ENCODE data around the gene YEATS4.
"Not testable (repeated sequence)": the region's sequence is repeated elsewhere in the genome, so short reads cannot be mapped to it uniquely, and the experiment has no call there.

YEATS4 gene

DNA sequence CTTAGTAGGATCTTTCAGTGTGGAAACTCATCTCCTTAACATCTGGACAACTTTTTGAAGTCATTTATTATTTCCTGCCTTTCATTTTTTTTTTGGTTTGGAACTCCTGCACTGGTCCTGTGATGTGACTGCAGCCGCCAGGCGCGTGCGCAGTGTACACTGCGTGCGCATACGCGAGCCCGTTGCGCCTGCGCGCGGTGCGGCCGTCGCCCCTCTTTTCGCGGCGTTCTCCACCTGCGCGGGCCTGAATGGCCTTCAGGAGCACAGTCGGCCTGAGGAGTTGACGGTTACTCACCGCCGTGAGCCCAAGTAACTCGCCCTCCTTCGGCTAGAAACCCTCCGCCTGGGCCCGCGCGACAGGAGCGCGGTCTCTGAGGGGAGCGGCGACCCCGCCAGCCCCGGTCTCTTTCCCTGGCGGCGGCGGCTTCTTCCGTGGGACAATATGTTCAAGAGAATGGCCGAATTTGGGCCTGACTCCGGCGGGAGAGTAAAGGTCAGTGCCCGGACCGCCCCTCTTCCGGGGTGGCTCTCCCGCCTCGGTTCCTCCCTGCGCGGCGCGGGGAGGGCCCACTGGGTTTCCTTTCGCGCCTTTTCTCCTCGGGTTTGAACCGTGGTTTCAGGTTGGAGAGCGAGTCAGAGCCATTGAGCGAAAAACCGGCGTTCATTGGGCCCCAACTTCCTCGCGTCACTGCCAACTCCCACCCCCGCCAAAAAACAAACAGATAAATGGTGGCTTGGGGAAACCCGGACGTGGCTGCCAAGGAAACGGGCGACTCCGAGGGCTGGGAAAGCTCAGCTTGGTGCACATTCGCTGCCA lies at the start of gene YEATS4:
TSS of gene YEATS4 (plus strand) at position 213 of the 817 bp plus-strand sequence. CDS start at position 443, 230 bp downstream.
- DNase-seq = peak; percentile 91

DNA sequence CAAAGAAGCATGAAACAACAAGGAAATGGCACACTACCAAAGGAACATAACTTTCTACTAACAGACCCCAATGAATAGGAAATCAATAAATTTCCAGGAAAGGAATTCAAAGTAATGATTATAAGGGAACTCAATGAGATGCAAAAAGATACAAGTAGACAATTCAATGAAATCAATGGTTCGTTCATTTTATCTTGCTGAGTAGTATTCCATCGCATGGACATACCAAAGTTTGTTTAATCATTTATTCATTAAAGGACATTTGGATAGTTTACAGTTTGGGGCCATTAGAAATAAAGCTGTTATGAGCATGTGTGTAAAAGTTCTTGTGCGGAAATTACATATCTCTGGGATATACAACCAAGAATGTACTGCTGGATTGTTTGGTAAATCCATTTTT lies 46.3 kb upstream of the YEATS4 start:
- DNase-seq = no peak

DNA sequence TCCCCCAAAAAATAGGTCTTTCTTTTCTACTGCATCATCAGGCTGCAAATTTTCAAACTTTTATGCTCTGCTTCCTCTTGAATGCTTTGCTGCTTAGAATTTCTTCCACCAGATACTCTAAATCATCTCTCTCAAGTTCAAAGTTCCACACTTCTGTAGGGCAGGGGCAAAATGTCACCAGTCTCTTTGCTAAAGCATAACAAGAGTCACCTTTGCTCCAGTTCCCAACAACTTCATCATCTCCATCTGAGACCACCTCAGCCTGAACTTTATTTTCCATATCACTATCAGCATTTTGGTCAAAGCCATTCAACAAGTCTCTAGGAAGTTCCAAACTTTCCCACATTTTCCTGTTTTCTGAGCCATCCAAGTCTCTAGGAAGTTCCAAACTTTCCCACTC lies 42.8 kb upstream of the YEATS4 start:
- not testable (repeated sequence) for DNase-seq

DNA sequence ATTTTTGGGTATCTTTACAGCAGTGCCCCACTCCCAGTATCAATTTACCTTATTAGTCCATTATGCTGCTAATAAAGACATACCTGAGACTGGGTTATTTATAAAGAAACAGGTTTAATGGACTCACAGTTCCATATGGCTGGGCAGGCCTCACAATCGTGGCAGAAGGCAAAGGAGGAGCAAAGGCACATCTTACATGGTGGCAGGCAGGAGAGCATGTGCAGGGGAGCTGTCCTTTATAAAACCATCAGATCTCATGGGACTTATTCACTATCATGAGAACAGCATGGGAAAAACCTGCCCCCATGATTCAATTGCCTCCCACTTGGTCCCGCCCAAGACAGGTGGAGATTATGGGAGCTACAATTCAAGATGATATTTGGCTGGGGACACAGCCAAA lies 42.3 kb upstream of the YEATS4 start:
- DNase-seq = not testable (repeated sequence)

DNA sequence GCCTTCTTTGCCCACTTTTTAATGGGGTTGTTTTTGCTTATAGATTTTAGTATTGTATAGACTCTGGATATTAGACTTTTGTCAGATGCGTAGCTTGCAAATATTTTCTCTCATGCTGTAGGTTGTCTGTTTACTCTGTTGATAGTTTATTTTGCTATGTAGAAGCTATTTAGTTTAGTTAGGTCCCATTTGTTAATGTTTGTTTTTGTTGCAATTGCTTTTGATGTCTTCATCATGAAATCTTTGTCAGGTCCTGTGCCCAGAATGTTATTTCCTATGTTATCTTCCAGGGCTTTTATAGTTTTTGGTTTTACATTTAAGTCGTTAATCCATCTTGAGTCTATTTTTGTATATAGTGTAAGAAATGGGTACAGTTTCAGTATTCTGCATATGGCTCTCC lies 41.3 kb upstream of the YEATS4 start:
- DNase-seq = no peak

DNA sequence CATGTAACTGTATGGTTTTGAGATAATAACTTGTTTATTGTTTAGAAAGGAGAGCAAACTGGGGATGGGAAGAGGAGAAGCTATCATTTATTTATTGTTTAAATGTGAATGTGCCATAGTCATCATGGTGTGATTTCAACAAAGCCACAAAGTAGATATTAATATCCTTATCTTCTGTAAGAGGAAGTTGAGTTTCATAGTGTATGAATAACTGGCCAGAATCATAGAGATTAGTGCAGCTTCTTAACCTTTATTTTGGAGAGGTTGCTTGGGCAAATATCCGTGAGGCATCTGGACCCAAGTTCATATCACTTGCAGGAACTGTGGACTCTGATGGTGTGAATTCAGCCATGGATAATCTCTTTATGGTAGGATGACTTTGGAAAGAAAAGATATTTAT lies 38.2 kb upstream of the YEATS4 start:
- no peak for DNase-seq

DNA sequence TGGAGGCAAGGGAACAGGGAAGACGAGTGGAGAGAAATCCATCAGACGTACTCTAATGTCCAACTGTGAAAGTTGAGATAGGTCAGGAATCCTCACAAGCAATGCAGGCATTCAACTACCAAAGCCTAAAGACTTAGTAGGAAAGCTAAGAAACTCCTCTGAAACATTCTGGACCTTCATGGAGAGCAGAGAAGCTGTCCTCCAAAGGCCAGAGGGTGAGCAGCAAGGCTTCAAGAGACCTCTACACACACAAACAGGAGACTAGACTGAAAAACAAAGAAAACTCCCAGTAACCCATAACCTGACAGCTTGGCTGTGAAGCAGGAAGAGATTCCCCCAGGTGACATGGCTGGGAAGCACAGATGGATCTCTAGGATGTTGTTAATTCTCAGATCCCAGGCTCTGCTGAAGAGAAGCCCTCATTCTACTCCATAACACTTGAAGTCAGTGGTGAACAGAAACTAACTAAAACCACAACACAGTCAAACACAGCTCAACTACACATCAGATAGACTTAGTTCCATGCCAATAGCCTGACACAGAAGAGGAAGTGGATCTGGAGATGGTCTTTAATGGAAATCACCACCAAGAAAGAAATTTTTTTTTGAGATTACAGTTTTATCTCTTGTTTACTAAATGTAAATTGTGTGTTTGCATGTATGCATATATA lies 34.6 kb upstream of the YEATS4 start:
- no peak for DNase-seq

DNA sequence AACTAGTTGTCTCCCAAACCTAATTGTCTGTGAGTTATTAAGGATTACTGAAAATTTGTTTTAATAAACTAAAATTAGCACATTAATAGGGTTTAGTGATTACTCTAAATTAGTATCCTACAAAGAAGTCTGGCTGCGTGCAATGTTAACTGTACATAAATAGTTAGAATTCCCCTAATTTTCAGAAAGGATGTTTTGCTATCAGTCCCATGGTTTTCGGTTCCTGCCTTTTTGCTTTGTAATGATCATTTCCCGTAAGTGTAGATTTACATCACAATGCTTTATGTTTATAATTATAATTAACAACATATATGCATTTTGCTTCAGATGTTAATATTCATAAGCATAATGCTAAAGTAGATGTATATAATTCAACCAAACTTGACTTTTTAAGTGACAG lies 31.1 kb upstream of the YEATS4 start:
- no peak for DNase-seq

DNA sequence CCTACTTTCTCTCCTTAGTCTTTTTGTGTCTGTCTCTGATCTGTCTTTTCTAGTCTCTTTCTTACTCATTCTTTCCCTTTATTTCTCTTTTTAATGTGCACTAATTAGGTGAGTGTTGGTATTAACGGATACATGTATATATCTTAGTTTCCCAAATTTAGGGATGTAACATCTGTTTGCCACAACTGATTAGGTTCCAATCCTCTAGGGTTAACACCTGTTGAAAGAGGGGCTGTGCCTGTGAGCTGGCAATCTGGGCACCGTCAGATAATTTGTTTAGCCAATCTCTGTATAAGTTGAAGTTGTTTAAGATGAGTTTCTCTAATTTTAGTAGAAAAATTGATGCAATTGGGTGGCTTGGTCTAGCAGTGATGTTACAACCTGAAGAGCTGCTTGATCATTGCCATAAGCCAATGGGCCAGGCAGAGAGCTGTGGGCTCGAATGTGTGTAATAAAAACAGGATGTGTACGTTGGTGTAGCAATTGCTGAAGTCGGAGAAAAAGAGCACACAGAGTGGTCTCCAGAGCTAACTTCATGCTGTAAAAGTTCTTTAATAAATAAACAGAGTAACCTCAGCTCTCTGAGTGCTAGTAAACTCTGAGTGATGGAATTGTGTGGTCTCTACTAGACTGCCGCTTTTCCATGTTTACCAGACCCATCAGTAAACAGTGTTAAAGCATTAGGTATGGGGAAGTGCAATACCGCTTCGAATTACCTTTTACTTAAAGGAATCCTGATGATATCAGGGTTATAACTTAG lies 29.7 kb upstream of the YEATS4 start:
- no peak for DNase-seq

DNA sequence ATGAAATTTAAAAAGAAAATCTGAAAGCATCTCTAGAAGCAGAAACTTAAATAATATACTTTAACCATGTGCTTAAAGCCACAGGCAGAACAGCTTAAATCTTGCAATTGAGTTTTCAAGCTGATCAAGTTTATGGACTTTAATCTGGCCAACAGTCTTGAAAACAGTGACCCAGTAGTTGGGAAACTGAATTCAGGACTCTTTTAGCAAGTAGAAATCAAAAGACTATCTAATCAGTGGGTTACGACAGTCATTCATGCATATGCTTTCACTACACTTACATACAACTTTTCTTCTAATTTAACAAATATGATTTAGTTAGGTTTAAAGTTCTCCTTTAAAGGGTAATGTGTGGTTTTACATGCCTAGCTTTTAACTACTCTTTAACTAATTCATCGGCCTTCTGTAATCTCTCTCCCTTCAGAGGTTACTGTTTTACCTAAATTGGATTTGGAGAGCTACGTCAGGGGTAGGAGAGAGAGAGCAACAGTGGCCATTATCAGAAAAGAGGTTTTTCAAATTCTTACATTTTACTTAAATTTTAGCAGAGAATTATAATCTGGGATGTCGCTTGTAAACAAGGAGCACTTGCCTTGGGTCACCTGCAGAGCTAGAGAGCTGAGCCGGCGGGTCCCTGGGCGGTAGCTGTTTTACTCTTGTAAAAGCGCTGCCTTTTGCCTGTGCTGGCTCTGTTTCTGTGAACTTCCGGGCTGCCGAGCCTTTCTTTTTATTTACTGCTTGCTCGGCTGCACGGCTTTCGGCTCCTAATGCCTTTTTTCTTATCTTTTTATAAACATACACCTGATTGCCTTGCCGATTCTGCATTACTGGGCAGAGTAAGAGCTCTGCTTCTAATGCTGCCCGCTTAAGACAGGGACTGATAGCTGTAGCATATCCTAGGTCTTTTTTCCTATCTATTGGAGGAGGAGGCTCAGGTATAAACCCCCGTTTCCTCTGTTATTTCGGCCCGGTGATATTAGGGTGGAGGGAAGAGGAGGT lies 28.8 kb upstream of the YEATS4 start:
- peak; percentile 78 for DNase-seq

DNA sequence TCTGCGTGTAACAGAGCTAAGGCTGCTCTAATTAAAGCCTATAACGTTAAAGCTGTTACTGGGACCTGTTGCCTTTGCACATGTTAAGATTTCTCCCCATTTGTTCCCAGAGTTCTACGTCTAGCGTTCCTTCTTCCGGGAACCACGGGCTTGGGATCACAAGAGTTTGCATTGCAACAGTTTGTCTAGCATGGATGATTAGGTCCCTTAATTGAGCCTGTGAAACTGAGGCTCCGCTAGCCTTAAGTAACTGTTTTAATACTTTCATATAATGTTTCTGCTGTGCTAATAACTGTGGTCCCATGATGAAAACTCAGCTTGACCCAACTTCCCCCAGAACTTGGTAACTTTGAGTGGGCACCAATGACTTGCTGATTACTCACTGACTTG lies 28.0 kb upstream of the YEATS4 start:
- no peak for DNase-seq

DNA sequence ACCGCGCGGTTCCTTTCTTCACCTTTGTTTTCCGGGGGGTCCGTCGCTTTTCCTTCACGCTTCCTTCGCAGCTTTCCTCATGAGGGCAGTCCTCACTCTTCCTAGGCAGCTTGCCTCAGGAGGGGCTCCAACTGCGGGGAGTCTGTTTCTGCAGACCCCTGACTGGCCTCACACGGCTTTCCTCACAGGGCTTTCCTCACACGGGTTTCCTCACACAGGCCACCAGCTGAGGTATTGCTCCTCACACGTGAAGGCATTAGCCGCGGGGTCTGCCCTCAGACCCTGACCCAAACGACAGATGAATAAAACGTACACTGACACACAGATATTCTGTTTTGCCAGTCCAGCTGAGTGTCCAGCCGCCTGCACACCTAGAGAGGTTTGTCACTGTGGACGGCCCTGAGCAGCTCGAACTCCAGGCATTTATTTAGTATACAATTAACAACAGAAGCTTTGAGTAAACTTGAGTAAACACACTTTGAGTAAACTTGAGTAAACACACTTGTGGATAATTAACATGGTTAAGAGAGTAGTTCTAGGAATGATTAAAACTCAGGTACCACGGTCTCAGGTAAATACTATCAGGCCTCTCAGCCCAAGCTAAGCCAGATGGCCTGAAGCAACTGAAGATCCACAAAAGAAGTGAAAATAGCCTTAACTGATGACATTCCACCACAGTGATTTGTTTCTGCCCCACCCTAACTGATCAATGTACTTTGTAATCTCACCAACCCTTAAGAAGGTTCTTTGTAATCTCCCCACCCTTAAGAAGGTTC lies 27.4 kb upstream of the YEATS4 start:
- no peak for DNase-seq

DNA sequence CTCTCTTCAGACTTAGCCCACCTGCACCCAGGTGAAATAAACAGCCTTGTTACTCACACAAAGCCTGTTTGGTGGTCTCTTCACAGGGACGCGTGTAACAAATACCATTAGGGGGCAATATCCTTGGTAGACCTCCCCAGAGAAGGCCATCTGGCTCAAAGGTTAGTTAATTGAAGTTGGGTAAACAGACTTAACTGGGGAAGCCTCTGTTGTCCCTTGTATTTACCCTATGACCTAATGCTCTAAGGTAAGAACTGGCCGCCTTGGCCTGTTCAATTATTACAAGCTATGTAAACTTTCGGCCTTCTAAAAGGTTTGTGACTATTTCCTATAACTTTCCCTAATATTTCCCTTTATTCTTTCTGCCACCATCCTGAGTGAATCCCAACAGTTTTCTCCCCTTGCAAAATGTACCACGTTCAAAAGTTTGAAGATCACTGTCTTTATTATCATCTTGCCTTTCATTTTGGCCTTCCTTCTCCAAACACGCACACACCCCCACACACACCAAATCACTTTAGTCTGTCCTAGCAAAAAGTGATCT lies 26.7 kb upstream of the YEATS4 start:
- DNase-seq = no peak

DNA sequence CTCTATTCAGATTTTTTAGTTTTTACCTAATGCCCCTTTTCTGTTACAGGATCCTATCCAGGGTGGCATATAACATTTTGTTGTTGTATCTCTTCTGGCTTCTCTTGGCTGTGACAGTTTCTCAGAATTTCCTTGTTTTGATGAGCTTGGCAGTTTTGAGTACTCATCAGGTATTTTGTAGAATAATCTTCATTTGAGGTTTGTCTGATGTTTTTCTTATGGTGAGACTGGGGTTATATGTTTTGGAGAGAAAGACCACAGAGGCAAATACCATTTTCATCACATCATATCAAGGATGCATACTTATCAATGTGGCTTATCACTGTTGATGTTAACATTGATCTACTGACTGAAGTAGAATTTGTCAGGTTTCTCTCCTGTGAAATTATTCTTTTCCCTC lies 25.4 kb upstream of the YEATS4 start:
- DNase-seq = no peak

DNA sequence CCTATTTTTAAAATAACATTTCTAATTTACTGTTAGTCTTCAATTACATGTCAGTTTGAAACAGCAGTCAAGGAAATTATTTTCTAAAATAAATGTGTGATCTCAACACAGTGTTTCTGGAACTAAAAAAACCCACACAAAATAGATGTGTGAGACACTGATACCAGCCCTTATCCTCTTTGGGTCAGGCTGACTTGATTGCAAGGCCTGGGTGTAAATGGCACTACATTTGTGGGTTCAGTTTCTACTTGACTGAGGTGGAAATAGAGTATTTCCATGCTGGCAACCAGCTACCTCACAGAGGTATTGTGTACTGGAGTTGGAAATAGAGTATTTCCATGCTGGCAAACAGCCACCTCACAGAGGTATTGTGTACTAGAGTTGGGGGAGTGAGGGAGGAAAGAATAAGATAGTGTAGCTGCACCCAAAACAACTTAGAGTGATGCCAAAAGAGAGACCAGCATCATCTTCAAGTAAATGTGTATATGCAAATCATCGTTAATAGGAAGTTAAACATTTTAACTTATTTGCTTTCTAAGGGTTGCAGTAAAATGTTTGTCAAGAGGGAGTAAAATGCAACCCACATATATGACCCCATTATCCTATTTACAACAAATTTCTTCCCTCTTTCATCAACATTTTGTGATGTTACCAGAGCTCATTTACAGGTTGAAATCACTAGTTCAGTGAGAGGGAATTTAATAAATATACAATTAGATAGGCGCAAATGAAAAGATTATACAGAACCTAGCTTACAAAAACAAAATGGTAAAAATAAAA lies 22.0 kb upstream of the YEATS4 start:
- no peak for DNase-seq

DNA sequence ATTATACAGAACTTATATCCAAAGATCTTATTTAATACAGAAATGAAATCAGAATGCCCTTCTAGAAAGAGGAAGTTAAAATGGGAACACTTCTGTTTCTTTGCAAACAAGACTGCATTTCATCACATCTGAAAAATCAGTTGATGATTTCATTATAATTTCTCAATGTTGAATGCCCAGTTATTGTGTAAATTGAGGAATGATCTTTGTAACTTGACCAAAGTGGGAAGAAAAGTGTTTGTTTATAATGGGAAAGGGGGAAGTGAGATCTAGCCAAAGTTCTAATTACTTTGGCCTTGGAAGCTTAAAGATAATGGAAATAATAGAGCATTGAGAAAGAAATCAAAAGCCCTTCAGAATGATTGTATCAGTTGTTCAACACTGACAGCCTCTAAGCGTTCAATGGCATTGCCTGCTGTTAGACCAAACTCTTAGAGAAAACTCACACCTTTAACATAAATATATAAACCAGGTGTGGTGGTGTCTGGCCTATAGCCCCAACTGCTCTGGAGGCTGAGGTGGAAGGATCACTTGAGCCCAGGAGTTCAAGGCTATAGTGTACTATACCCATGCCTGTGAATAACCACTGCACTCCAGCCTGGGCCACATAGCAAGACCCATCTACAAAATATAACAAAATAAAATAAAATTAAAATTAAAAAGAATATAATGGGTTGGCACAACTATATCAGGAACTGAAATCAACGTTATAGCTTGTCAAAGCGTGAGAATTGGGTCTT lies 21.3 kb upstream of the YEATS4 start:
- DNase-seq = no peak

DNA sequence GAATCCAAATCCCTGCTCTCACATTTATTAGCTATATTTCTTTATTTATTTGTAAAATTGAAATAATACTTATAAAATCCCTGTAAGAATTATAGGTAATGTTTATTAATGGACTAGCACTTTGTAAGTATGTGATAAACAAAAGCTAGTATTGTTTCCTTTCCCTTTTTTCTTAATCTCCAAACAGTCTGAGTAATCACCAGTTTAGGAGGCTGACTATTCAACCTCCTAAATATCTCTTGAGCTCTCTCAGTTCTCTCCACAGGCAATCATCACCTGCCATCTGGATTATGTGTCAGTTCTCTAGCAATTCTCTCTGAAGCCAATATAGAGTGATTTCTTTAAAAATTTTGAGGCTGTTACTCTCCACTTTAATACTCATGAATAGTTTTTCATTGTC lies 20.6 kb upstream of the YEATS4 start:
- DNase-seq = no peak

DNA sequence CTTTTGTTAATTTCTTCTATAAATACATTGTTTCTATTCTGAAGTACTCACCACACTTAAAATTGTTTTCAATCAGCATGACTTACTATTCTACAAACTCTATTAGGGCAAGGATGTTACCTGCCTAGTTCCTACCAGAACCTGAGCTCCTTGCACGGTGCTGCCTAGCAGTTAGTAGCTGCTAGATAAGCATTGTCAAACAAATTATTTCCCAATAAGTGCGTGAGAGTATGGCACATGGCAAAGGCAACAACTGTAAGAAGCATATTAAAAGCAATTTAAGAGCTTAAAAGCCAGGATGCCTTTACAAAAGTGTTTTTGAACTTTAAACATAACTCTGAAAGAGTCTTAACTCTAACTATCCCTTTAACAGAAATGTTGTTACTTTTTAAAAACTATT lies 19.5 kb upstream of the YEATS4 start:
- no peak for DNase-seq

DNA sequence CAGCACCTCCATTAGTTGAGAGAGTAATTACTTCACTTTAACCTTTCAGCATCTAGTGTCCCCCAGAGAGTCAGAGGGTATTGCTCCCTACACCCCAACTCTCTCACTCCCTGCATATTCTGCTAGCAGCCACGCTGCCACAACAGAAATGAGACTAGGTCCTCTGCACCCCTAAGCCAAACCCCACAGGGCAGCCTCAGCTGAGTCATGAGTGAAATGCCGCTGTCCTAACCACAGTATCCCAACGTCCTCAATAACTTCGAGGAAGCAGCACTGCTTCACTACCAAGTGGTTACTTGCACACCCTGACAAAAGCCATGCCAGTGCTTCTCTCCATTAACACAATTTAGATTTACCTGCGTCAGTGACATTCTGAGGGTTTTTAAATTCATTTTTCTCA lies 18.2 kb upstream of the YEATS4 start:
- DNase-seq = no peak

DNA sequence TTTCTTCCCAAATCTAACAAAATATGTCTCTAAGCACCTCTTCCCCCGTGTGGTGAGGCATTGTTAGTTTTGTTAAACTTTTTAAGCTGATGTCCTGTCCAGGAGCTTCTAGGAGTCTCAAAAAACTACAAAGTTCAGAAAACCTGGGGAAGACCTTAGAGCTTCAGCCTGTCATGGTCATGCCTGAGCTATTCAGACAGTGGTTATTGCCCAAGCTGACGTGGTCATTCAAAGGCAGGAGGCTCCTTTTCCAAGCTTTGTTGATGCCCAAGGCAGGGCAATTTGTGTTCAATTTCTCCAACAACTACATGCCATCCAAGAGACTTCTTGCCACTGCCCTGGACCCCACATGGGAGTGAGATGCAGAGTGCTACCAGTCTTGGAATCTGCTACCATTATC lies 17.1 kb upstream of the YEATS4 start:
- DNase-seq = no peak

Data from activated CD8-positive, alpha-beta memory T cell treated with anti-CD3 and anti-CD28 coated beads, Interleukin-2, amount 50 U/mL, for 48 hours (primary cell).